IPS-18a (cell line): ENCODE data around the gene WFIKKN2.

Experiments used
- H3K27ac ChIP-seq: one replicate; pipeline ENCODE4 v1.5.1; 2013; ENCODE audit warnings: low read length
- H3K27me3 ChIP-seq: one replicate; pipeline ENCODE4 v1.6.1; 2013; ENCODE audit warnings: mild to moderate bottlenecking, low read length; ENCODE audit not compliant: control insufficient read depth, insufficient read depth
- H3K36me3 ChIP-seq: one replicate; pipeline ENCODE4 v1.6.1; 2013; ENCODE audit warnings: low read depth, low read length; ENCODE audit not compliant: control insufficient read depth
- H3K4me1 ChIP-seq: one replicate; pipeline ENCODE4 v1.6.1; 2013; ENCODE audit warnings: low read depth, low read length; ENCODE audit not compliant: control insufficient read depth
- H3K4me3 ChIP-seq: one replicate; pipeline ENCODE4 v1.5.1; 2013; ENCODE audit warnings: low read length
- H3K9ac ChIP-seq: one replicate; pipeline ENCODE4 v1.6.1; 2013; ENCODE audit warnings: mild to moderate bottlenecking, low read length, moderate library complexity
- H3K9me3 ChIP-seq: one replicate; pipeline ENCODE4 v1.6.1; 2013; ENCODE audit warnings: low read depth, low read length; ENCODE audit not compliant: control insufficient read depth

WFIKKN2 gene

GRCh38 chr17:50830352-50830751, 5.0 kb upstream of the WFIKKN2 start:
- Histone ChIP-seq H3K4me1 (peaks cover 30% of the 10 kb centered on the region), H3K27ac (no peak overlapping the region), H3K9me3 (no peaks in the 10 kb centered on the region), H3K9ac (no peak overlapping the region), H3K36me3 (no peaks in the 10 kb centered on the region), H3K27me3 (no peaks in the 10 kb centered on the region), H3K4me3 (no peak overlapping the region)

- Histone ChIP-seq H3K27me3 (no peaks in the 10 kb centered on the region), H3K27ac (no peak overlapping the region), H3K9ac (no peak overlapping the region), H3K4me3 (no peak overlapping the region), H3K36me3 (no peaks in the 10 kb centered on the region), H3K4me1 (peaks cover 31% of the 10 kb centered on the region), H3K9me3 (no peaks in the 10 kb centered on the region)
Observed at GRCh38 chr17:50830994-50831393, 4.4 kb upstream of the WFIKKN2 start.

GRCh38 chr17:50831471-50831928, 3.9 kb upstream of the WFIKKN2 start:
- Histone ChIP-seq H3K9me3 (no peaks in the 10 kb centered on the region), H3K4me3 (no peak overlapping the region), H3K36me3 (no peaks in the 10 kb centered on the region), H3K9ac (no peak overlapping the region), H3K27ac (no peak overlapping the region), H3K4me1 (peaks cover 31% of the 10 kb centered on the region), H3K27me3 (no peaks in the 10 kb centered on the region)

- Histone ChIP-seq H3K27me3 (no peaks in the 10 kb centered on the region), H3K4me1 (peaks cover 31% of the 10 kb centered on the region), H3K9ac (no peak overlapping the region), H3K4me3 (no peak overlapping the region), H3K36me3 (no peaks in the 10 kb centered on the region), H3K27ac (no peak overlapping the region), H3K9me3 (no peaks in the 10 kb centered on the region)
Observed at GRCh38 chr17:50832267-50832863, 3.0 kb upstream of the WFIKKN2 start.

- Histone ChIP-seq H3K27me3 (no peaks in the 10 kb centered on the region), H3K9ac (no peak overlapping the region), H3K4me3 (no peak overlapping the region), H3K27ac (no peak overlapping the region), H3K9me3 (no peaks in the 10 kb centered on the region), H3K4me1 (peaks cover 31% of the 10 kb centered on the region), H3K36me3 (no peaks in the 10 kb centered on the region)
Observed at GRCh38 chr17:50832864-50833381, 2.5 kb upstream of the WFIKKN2 start.

GRCh38 chr17:50833510-50834428, 1.6 kb upstream of the WFIKKN2 start:
- Histone ChIP-seq H3K27ac (no peak overlapping the region), H3K4me3 (no peak overlapping the region), H3K9me3 (no peaks in the 10 kb centered on the region), H3K36me3 (no peaks in the 10 kb centered on the region), H3K27me3 (no peaks in the 10 kb centered on the region), H3K4me1 (peaks cover 27% of the 10 kb centered on the region), H3K9ac (no peak overlapping the region)

- no peak overlapping the region for H3K4me3 ChIP-seq
- no peaks in the 10 kb centered on the region for H3K9me3 ChIP-seq
- no peak overlapping the region for H3K9ac ChIP-seq
- no peaks in the 10 kb centered on the region for H3K27me3 ChIP-seq
- H3K36me3 ChIP-seq = no peaks in the 10 kb centered on the region
- H3K27ac ChIP-seq = no peak overlapping the region
- peaks cover 19% of the 10 kb centered on the region for H3K4me1 ChIP-seq
Observed at GRCh38 chr17:50834429-50835300, 721 bp upstream of the WFIKKN2 start.

- Histone ChIP-seq H3K27me3 (no peaks in the 10 kb centered on the region), H3K4me1 (peaks cover 9% of the 10 kb centered on the region), H3K4me3 (no peak overlapping the region), H3K9me3 (no peaks in the 10 kb centered on the region), H3K36me3 (no peaks in the 10 kb centered on the region), H3K9ac (no peak overlapping the region), H3K27ac (no peak overlapping the region)
Observed at GRCh38 chr17:50836826-50837225, 1.4 kb downstream of the WFIKKN2 start.

- H3K9ac ChIP-seq = no peak overlapping the region
- no peaks in the 10 kb centered on the region for H3K27me3 ChIP-seq
- H3K9me3 ChIP-seq = no peaks in the 10 kb centered on the region
- no peak overlapping the region for H3K27ac ChIP-seq
- H3K36me3 ChIP-seq = no peaks in the 10 kb centered on the region
- no peak overlapping the region for H3K4me3 ChIP-seq
- peaks cover 9% of the 10 kb centered on the region for H3K4me1 ChIP-seq
Observed at GRCh38 chr17:50837286-50837979, 2.0 kb downstream of the WFIKKN2 start.

GRCh38 chr17:50837980-50838954, 2.9 kb downstream of the WFIKKN2 start:
- Histone ChIP-seq H3K4me3 (no peak overlapping the region), H3K4me1 (peaks cover 9% of the 10 kb centered on the region), H3K9ac (no peak overlapping the region), H3K27me3 (no peaks in the 10 kb centered on the region), H3K36me3 (no peaks in the 10 kb centered on the region), H3K27ac (no peak overlapping the region), H3K9me3 (no peaks in the 10 kb centered on the region)
